PC-3 (cell line): Measurements from ENCODE around the gene C10orf62.

Experiments used
- CTCF ChIP-seq: fragments of 300-600 bp; sonication (generic); conservative IDR thresholded peaks from 2 replicates; pipeline ENCODE4 v1.5.1; 2017; ENCODE audit warnings: antibody characterized with exemption, low read depth, mild to moderate bottlenecking, low read length
- EZH2 ChIP-seq: fragments of 300-600 bp; sonication (generic); IDR thresholded peaks from one replicate; pipeline ENCODE4 v1.6.1; 2017; ENCODE audit warnings: antibody characterized with exemption, mild to moderate bottlenecking, low read length; ENCODE audit not compliant: unreplicated experiment
- EZH2phosphoT487 ChIP-seq: fragments of 300-600 bp; sonication (generic); IDR thresholded peaks from 2 replicates; pipeline ENCODE4 v1.6.1; 2018; ENCODE audit warnings: mild to moderate bottlenecking, antibody characterized with exemption, low read length, borderline replicate concordance

GRCh38 chr10:97640174-97640867 lies 50.8 kb downstream of the C10orf62 start, which contains the start of gene PI4K2A:
- TF ChIP-seq CTCF, result no peak
- TF ChIP-seq EZH2phosphoT487, result no peak
- no peak for TF ChIP-seq EZH2
